BLaER1 treated with 17β-estradiol and CSF1 and Interleukin-3, amounts not matched to agents 10 nM and 100 nM (cell line): Measurements from ENCODE around the gene HNRNPL.
A peak's percentile ranks its signal among the peaks of the same experiment; 100 is the strongest.
"Not testable (repeated sequence)": the region's sequence is repeated elsewhere in the genome, so short reads cannot be mapped to it uniquely, and the experiment has no call there.

Experiments used
- H3K27ac ChIP-seq, 11 experiments: shearing (Covaris generic); formaldehyde crosslinking; 2 replicates each; pipeline ENCODE4 v1.8.1; 2022
- H3K27me3 ChIP-seq, 11 experiments: shearing (Covaris generic); formaldehyde crosslinking; 2 replicates each; pipeline ENCODE4 v1.8.1; 2022
- H3K36me3 ChIP-seq, 11 experiments: shearing (Covaris generic); formaldehyde crosslinking; 2 replicates each; pipeline ENCODE4 v1.8.1; 2022
- H3K4me1 ChIP-seq, 10 experiments: shearing (Covaris generic); formaldehyde crosslinking; 2 replicates each; pipeline ENCODE4 v1.8.1; 2022
- H3K4me2 ChIP-seq, 11 experiments: shearing (Covaris generic); formaldehyde crosslinking; 2 replicates each; pipeline ENCODE4 v1.8.1; 2022
- H3K4me3 ChIP-seq, 10 experiments: shearing (Covaris generic); formaldehyde crosslinking; 2 replicates each; pipeline ENCODE4 v1.8.1; 2022
- H3K9ac ChIP-seq, 11 experiments: shearing (Covaris generic); formaldehyde crosslinking; 2 replicates each; pipeline ENCODE4 v1.8.1; 2022
- H3K9me3 ChIP-seq, 11 experiments: shearing (Covaris generic); formaldehyde crosslinking; replicated peaks in 1 of 11; 2 replicates each; pipeline ENCODE4 v1.8.1; 2022
- H4K20me1 ChIP-seq, 11 experiments: shearing (Covaris generic); formaldehyde crosslinking; 2 replicates each; pipeline ENCODE4 v1.8.1; 2022
- Cebpa-rat ChIP-seq, 11 experiments: shearing (Covaris generic); IDR thresholded peaks; 2 replicates each; pipeline ENCODE4 v1.8.1; 2022

The HNRNPL gene

DNA sequence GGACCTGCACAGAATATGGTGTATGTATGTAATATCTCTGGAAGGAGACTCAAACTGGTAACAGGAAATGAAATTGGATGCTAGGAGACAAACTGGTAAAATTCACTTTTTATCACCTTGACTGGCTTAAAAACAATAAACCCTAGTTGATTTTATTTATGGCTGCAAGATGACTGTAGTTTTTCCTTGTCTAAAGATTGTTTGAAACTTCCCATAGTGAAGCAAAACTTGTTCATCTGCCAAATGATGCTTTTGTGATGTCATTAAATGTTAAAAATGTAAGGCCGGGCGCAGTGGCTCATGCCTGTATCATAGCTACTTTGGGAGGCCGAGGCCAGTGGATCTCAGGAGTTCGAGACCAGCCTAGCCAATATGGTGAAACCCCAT, 15.7 kb downstream of the HNRNPL start:
- peaks cover 47 to 61% (median 56%) of the 10 kb centered on the region in 11 experiments for H3K36me3 ChIP-seq
- H3K4me1 ChIP-seq = peaks cover 21 to 41% (median 29%) of the 10 kb centered on the region in 10 experiments
- peaks cover 28 to 45% (median 40%) of the 10 kb centered on the region in 11 experiments; a peak in 21 of 22 replicates for H4K20me1 ChIP-seq
- no peak overlapping the region for H3K9ac ChIP-seq
- no peak for TF ChIP-seq Cebpa-rat (IDR thresholded peaks at IDR 0.05)
- H3K4me2 ChIP-seq = no peak overlapping the region
- H3K4me3 ChIP-seq = no peak overlapping the region
- H3K9me3 ChIP-seq = no peaks in the 10 kb centered on the region
- H3K27me3 ChIP-seq = no peaks in the 10 kb centered on the region
- H3K27ac ChIP-seq = no peak overlapping the region

DNA sequence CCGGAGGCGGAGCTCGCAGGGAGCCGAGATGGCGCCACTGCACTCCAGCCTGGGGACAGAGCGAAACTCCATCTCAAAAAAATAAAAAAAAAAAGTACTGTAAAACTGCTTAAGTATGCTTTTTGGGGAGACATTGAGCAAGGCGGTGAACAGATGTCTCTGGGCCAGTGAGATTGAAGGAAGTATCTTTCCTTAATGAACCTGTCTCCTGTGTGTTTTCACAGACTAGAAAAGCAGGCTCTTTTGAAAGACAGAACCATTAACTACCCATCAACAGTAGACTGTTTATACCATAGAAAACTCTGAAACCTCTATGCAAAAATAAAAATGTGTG, 16.7 kb downstream of the HNRNPL start:
- H3K4me3 ChIP-seq = no peak overlapping the region
- no peak for TF ChIP-seq Cebpa-rat (IDR thresholded peaks at IDR 0.05)
- peaks cover 47 to 61% (median 55%) of the 10 kb centered on the region in 11 experiments for H3K36me3 ChIP-seq
- H3K27me3 ChIP-seq = no peaks in the 10 kb centered on the region
- H3K4me1 ChIP-seq = peaks cover 21 to 42% (median 29%) of the 10 kb centered on the region in 10 experiments
- no peaks in the 10 kb centered on the region for H3K9me3 ChIP-seq
- H4K20me1 ChIP-seq = peaks cover 18 to 35% (median 30%) of the 10 kb centered on the region in 11 experiments; a peak in 21 of 22 replicates
- H3K4me2 ChIP-seq = peak overlapping the region in 10 of 11 experiments; percentile 78 to 97 (median 86); a peak in 17 of 22 replicates
- peak overlapping the region in 7 of 11 experiments; percentile 21 to 90 (median 86); a peak in 9 of 22 replicates for H3K27ac ChIP-seq
- 0 out of 22 replicates have a peak overlapping the region, but pooled peaks of 1 of the 11 experiments have one; percentile 6 for H3K9ac ChIP-seq

DNA sequence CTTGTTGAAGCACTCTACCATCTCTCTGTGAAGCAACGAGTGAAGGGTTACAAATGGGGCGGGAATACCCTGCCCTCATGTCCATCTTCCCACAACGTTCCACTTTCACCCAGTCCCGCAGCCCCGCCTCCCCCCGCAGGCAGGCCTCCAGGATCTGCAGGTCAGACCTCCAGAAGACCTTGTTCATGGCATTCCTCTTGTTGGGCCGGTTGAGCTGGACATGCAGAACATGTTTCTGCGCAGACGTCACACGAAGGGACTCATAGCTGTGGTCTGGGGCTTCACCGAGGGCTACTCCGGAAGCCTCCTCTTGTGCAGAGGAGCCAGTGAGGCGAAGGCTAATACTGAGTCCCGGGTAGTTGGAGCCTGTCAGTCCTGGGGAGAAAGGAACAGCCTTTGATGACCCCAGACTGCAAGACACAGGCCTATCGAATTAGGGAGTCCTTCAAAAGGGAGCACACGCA, 18.6 kb downstream of the HNRNPL start:
- Histone ChIP-seq H3K36me3 (peaks cover 41 to 58% (median 50%) of the 10 kb centered on the region in 11 experiments), H3K4me1 (peaks cover 21 to 42% (median 29%) of the 10 kb centered on the region in 10 experiments), H3K4me2 (peak overlapping the region; percentile 81 to 98 (median 91)), H3K27ac (peak overlapping the region; percentile 71 to 90 (median 81)), H4K20me1 (peaks cover 0 to 16% (median 11%) of the 10 kb centered on the region in 11 experiments; a peak in 19 of 22 replicates), H3K27me3 (no peaks in the 10 kb centered on the region), H3K9ac (peak overlapping the region; percentile 81 to 90 (median 85)), H3K4me3 (peak overlapping the region; percentile 70 to 83 (median 74)), H3K9me3 (no peaks in the 10 kb centered on the region)
- no peak for TF ChIP-seq Cebpa-rat (IDR thresholded peaks at IDR 0.05)

DNA sequence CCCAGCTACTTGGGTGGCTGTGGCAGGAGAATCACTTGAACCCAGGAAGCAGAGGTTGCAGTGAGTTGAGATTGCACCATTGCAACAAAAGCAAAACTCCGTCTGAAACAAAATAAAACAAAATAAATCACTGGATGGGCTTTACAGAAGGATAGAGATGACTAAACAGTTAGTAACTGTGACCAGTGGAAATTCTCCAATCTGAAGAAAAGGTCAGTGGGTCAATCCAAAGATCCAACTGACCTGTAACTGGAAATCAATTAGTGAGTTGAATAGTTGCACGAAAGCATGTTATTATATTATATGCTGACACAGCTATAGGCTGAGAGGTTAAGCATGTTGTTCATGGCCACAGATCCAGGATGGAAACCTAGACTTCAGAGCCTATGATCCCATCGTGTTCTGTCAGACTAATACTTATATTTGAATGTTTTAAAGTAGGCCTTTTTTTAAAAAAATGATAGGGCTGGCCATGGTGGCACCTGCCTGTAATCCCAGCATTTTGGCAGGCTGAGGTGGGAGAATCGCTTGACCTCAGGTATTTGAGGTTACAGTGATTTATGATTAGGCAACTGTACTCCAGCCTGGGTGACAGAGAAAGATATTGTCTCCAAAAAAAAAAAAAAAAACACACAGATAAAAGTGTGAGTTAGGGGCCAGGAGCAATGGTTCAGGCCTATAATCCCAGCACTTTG, 19.6 kb downstream of the HNRNPL start:
- peak overlapping the region; percentile 81 to 98 (median 91) for H3K4me2 ChIP-seq
- no peaks in the 10 kb centered on the region for H3K9me3 ChIP-seq
- H3K27me3 ChIP-seq = no peaks in the 10 kb centered on the region
- peaks cover 33 to 58% (median 50%) of the 10 kb centered on the region in 11 experiments for H3K36me3 ChIP-seq
- peak overlapping the region in 2 of 11 experiments; percentile 29 to 42; a peak in 1 of 22 replicates for H3K27ac ChIP-seq
- H3K4me1 ChIP-seq = peaks cover 21 to 42% (median 29%) of the 10 kb centered on the region in 10 experiments
- no peak for TF ChIP-seq Cebpa-rat (IDR thresholded peaks at IDR 0.05)
- H4K20me1 ChIP-seq = peaks cover 0 to 7% (median under 1%) of the 10 kb centered on the region in 11 experiments; a peak in 5 of 22 replicates
- peak overlapping the region in 3 of 10 experiments; percentile 71 to 83 (median 74); a peak in 4 of 20 replicates for H3K4me3 ChIP-seq
- H3K9ac ChIP-seq = peak overlapping the region in 7 of 11 experiments; percentile 82 to 90 (median 86); a peak in 5 of 22 replicates

DNA sequence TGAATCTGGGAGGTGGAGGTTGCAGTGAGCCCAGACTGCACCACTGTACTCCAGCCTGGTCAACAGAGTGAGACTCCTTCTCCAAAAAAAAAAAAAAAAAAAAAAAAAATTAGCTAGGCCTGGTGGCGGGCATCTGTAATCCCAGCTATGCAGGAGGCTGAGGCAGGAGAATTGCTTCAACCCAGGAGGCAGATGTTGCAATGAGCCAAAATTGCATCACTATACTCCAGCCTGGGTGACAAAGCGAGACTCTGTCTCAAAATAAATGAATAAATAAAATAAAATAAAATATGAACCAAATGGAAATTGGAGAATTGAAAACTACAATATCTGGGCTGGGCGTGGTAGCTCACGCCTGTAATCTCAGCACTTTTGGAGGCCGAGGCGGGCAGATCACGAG, 20.6 kb downstream of the HNRNPL start:
- H3K4me3 ChIP-seq, H3K27me3 ChIP-seq, H3K9ac ChIP-seq, H3K9me3 ChIP-seq, H4K20me1 ChIP-seq, H3K4me2 ChIP-seq: not testable (repeated sequence)
- Histone ChIP-seq H3K36me3 (peaks cover 39 to 62% (median 53%) of the 10 kb centered on the region in 11 experiments), H3K4me1 (peaks cover 21 to 42% (median 29%) of the 10 kb centered on the region in 10 experiments), H3K27ac (peak overlapping the region in 4 of 11 experiments; percentile 17 to 42 (median 26); a peak in 5 of 22 replicates)
- peak in 4 of 11 experiments; percentile 12 to 65 (median 46); a peak in 5 of 22 replicates for TF ChIP-seq Cebpa-rat (IDR thresholded peaks at IDR 0.05)

DNA sequence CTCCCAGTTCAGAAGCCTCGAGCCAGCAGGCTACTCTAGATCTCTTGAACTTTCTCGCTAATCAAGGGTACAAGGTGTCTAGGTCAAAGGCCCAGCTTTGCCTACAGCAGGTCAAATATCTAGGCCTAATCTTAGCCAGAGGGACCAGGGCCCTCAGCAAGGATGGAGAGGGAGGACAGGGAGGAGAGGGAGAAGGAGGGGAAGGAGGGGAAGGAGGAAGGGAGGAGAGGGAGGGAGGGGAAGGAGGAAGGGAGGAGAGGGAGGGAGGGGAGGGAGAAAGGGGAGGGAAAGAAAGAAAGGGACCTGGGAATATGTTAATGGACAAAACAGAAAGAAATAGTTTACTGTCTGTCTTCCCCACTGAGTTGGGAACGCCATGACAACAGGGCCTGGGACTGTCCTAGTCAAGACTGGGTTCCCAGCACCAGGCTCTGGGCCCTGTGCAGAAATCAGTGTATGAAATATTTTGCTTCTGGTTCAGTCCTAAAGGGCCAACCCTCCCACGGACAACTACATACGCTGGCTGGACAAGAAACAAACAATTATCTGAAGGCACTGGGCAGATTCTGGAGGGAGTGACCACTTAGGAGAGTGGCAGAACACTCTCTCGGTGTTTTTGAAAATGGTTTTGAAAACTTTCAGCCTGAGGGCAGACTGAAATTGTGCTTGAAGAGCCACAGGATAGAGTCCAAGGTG, 22.8 kb downstream of the HNRNPL start:
- Histone ChIP-seq H3K4me2 (no peak overlapping the region), H3K9me3 (peaks cover 7 to 23% (median 15%) of the 10 kb centered on the region in 11 experiments), H3K4me3 (no peak overlapping the region), H4K20me1 (no peaks in the 10 kb centered on the region), H3K27ac (no peak overlapping the region), H3K36me3 (peaks cover 56 to 84% (median 72%) of the 10 kb centered on the region in 11 experiments), H3K4me1 (peaks cover 10 to 27% (median 16%) of the 10 kb centered on the region in 10 experiments), H3K27me3 (no peaks in the 10 kb centered on the region), H3K9ac (peak overlapping the region in 1 of 11 experiments; percentile 25; a peak in 2 of 22 replicates)
- TF ChIP-seq Cebpa-rat (IDR thresholded peaks at IDR 0.05) = no peak

DNA sequence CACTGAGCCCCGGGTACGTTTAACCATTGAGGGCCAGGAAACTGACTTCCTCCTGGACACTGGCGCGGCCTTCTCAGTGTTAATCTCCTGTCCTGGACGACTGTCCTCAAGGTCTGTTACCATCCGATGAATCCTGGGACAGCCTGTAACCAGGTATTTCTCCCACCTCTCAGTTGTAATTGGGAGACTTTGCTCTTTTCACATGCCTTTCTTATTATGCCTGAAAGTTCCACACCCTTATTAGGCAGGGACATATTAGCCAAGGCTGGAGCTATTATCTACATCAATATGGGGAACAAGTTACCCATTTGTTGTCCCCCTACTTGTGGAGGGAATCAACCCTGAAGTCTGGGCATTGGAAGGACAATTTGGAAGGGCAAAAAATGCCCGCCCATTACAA, 23.9 kb downstream of the HNRNPL start:
- H3K27ac ChIP-seq, H3K27me3 ChIP-seq, H4K20me1 ChIP-seq, H3K4me3 ChIP-seq, H3K4me2 ChIP-seq, H3K9ac ChIP-seq: not testable (repeated sequence)
- Histone ChIP-seq H3K4me1 (peaks cover 5 to 22% (median 12%) of the 10 kb centered on the region in 10 experiments), H3K9me3 (peaks cover 7 to 23% (median 15%) of the 10 kb centered on the region in 11 experiments), H3K36me3 (peaks cover 62 to 94% (median 81%) of the 10 kb centered on the region in 11 experiments)

DNA sequence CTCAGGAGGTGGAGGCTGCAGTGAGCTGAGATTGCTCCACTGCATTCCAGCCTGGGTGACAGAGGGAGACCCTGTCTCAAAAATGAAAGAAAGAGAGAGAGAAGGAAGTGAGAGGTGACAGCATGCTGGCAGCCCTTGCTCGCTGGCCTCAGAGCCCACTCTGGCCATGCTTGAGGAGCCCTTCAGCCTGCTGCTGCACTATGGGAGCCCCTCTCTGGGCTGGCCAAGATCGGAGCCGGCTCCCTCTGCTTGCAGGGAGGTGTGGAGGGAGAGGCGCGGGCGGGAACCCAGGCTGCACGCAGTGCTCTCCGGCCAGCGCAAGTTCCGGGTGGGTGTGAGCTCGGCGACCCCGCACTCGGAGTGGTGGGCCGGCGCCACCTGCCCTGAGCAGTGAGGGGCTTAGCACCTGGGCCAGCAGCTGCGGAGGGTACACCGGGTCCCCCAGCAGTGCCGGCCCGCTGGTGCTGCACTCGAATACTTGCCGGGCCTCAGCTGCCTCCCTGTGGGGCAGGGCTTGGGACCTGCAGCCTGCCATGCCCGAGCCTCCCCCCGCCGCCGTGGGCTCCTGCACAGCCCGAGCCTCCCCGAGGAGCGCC, 28.5 kb downstream of the HNRNPL start:
- H4K20me1 ChIP-seq = peaks cover 0 to 15% (median 0%) of the 10 kb centered on the region in 11 experiments; a peak in 5 of 22 replicates
- not testable (repeated sequence) for H3K4me1 ChIP-seq, H3K9ac ChIP-seq, H3K27me3 ChIP-seq, H3K4me3 ChIP-seq, H3K27ac ChIP-seq, H3K4me2 ChIP-seq
- H3K9me3 ChIP-seq = peaks cover 7 to 23% (median 15%) of the 10 kb centered on the region in 11 experiments
- peaks cover 52 to 93% (median 75%) of the 10 kb centered on the region in 11 experiments for H3K36me3 ChIP-seq
